ENCODE data around the gene PRXL2B. TPM values are rescaled to one million over a fixed set of nuclear protein-coding genes. Genes with fewer than 3 reads are reported as not detected.

PRXL2B gene
- total and polyA plus RNA-seq, 2 experiments from 2014 or later = 25.5 to 44.0 TPM

- Histone ChIP-seq H2AFZ (no peak overlapping the region), H3K4me2 (no peak overlapping the region), H3K4me1 (ENCODE audit: insufficient read depth) (no peaks in the 10 kb centered on the region), H3K27me3 (ENCODE audit: insufficient read depth) (no peaks in the 10 kb centered on the region), H3K36me3 (ENCODE audit: insufficient read depth) (no peaks in the 10 kb centered on the region), H3F3A (replicated peaks; ENCODE audit: low read depth) (no peaks in the 10 kb centered on the region), H3K9me2 (ENCODE audit: insufficient read depth) (no peaks in the 10 kb centered on the region), H3K79me2 (replicated peaks; ENCODE audit: insufficient read depth) (no peaks in the 10 kb centered on the region), H4K20me1 (replicated peaks; ENCODE audit: insufficient read depth) (no peaks in the 10 kb centered on the region), H3K27ac (ENCODE audit: low read depth) (no peak overlapping the region), H3K4me3 (no peak overlapping the region)
- ATAC-seq (no peak), DNase-seq (ENCODE audit: low spot score) (no peak)
- peaks cover 5% of the 10 kb centered on the region; the same call in 2 of the 3 replicates for H3K9me3 Mint-ChIP-seq
- TF ChIP-seq POLR2AphosphoS5 (IDR thresholded peaks at IDR 0.05; ENCODE audit: low read depth) (no peak), ZNF114 (CRISPR knock-in tag; IDR thresholded peaks at IDR 0.05) (no peak), ZNF331 (CRISPR knock-in tag; IDR thresholded peaks at IDR 0.05; ENCODE audit: low read depth) (no peak), EZH2phosphoT487 (IDR thresholded peaks at IDR 0.05; ENCODE audit: unreplicated experiment) (no peak), STAT1 (IDR thresholded peaks at IDR 0.05; ENCODE audit: unreplicated experiment) (no peak), EZH2 (IDR thresholded peaks at IDR 0.05; ENCODE audit: low read depth, unreplicated experiment) (no peak), JUNB (IDR thresholded peaks at IDR 0.05; ENCODE audit: unreplicated experiment) (no peak), CREB1 (CRISPR knock-in tag; IDR thresholded peaks at IDR 0.05; ENCODE audit: low read depth) (no peak), ZNF462 (CRISPR knock-in tag; IDR thresholded peaks at IDR 0.05) (no peak), NANOG (IDR thresholded peaks at IDR 0.05; ENCODE audit: borderline replicate concordance) (no peak)
- TF ChIP-seq, protein P1, sequence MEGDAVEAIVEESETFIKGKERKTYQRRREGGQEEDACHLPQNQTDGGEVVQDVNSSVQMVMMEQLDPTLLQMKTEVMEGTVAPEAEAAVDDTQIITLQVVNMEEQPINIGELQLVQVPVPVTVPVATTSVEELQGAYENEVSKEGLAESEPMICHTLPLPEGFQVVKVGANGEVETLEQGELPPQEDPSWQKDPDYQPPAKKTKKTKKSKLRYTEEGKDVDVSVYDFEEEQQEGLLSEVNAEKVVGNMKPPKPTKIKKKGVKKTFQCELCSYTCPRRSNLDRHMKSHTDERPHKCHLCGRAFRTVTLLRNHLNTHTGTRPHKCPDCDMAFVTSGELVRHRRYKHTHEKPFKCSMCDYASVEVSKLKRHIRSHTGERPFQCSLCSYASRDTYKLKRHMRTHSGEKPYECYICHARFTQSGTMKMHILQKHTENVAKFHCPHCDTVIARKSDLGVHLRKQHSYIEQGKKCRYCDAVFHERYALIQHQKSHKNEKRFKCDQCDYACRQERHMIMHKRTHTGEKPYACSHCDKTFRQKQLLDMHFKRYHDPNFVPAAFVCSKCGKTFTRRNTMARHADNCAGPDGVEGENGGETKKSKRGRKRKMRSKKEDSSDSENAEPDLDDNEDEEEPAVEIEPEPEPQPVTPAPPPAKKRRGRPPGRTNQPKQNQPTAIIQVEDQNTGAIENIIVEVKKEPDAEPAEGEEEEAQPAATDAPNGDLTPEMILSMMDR (conservative IDR thresholded peaks at IDR 0.05; ENCODE audit: low read depth in 2 of 2) = no peak
- TF ChIP-seq, protein P2, sequence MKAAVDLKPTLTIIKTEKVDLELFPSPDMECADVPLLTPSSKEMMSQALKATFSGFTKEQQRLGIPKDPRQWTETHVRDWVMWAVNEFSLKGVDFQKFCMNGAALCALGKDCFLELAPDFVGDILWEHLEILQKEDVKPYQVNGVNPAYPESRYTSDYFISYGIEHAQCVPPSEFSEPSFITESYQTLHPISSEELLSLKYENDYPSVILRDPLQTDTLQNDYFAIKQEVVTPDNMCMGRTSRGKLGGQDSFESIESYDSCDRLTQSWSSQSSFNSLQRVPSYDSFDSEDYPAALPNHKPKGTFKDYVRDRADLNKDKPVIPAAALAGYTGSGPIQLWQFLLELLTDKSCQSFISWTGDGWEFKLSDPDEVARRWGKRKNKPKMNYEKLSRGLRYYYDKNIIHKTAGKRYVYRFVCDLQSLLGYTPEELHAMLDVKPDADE (IDR thresholded peaks at IDR 0.05) = no peak
- H3K27me3 Mint-ChIP-seq (ENCODE audit: insufficient read depth, low read depth, poor library complexity) = peaks cover 6% of the 10 kb centered on the region
- H3K36me3 Mint-ChIP-seq (ENCODE audit: low read depth) = no peaks in the 10 kb centered on the region
- H3K4me1 Mint-ChIP-seq = no peaks in the 10 kb centered on the region
- H3K27ac Mint-ChIP-seq = no peak overlapping the region
- H3K4me3 Mint-ChIP-seq = no peak overlapping the region
These were observed 11.1 kb downstream of the PRXL2B start for GRCh38 chr1:2597441-2598328.
